HCT116 (cell line): ENCODE measurements around the gene WNT7B. TPM values are rescaled to one million over a fixed set of nuclear protein-coding genes. Genes with fewer than 3 reads are reported as not detected.

Experiments
- ATAC-seq: fragments of 200-7000 bp; cut with Tn5 transposase; 2 replicates; pipeline ENCODE4 v1.9.1; 2020; ENCODE audit warnings: mild to moderate bottlenecking, moderate library complexity
- BruUV-seq: library from RNA; stranded (reverse); fragments of 400-500 nt; replicated peaks from 2 replicates; lab custom pipeline; 2021; lab: Mats Ljungman, UMichigan
- CTCF ChIA-PET: fragments of 300-600 bp; sonication (Branson Sonifier 250); formaldehyde crosslinking; loops from one replicate; lab custom pipeline; 2021; ENCODE audit warnings: antibody characterized with exemption; lab: Charles Lee
- POLR2A ChIA-PET: fragments of 300-600, 350-600 bp; sonication (Branson Sonifier 250); formaldehyde crosslinking; loops from one replicate; lab custom pipeline; 2021; ENCODE audit warnings: antibody characterized with exemption; lab: Charles Lee
- RAD21 ChIA-PET, 2 experiments: fragments of 300-600 bp; sonication (Branson Sonifier 250); formaldehyde crosslinking; loops; one replicate each; lab custom pipeline; 2023; ENCODE audit warnings: low total read pairs in 2 of 2; ENCODE audit not compliant: uncharacterized antibody in 2 of 2, unreplicated experiment in 2 of 2, low non-redundant PET in 1 of 2; lab: Charles Lee
- DNase-seq: peaks from one replicate; pipeline ENCODE4 v3.0.0-alpha.2; 2010; ENCODE audit warnings: low read depth, low spot score
- H2AFZ ChIP-seq: fragments of 200-600 bp; shearing (Covaris generic), sonication (generic); 2 replicates; pipeline ENCODE4 v1.6.1; 2017; ENCODE audit warnings: low read depth, mixed run types, mixed read lengths, antibody characterized with exemption, low read length; ENCODE audit not compliant: poor library complexity, severe bottlenecking
- H3K27ac ChIP-seq: 2 replicates; pipeline ENCODE4 v1.5.1; 2012; ENCODE audit warnings: low read depth, low read length
- H3K27me3 ChIP-seq: fragments of 200-600 bp; sonication (generic); 2 replicates; pipeline ENCODE4 v1.6.1; 2016; ENCODE audit warnings: mixed run types, low read length, mixed read lengths; ENCODE audit not compliant: insufficient read depth
- H3K36me3 ChIP-seq, 2 experiments: fragments of 200-500 bp in 1 of 2; fragments of 200-600 bp in 1 of 2; sonication (Bioruptor generic) in 1 of 2; sonication (generic) in 1 of 2; 2 replicates each; pipeline versions ENCODE4 v1.5.1 to v1.6.1; 2014 to 2016; ENCODE audit warnings: low read length in 2 of 2, inconsistent platforms in 1 of 2, mixed read lengths in 1 of 2, mixed run types in 1 of 2; ENCODE audit not compliant: insufficient read depth in 2 of 2, control insufficient read depth in 1 of 2
- H3K4me1 ChIP-seq, 2 experiments: fragments of 200-600 bp in 1 of 2; sonication (generic) in 1 of 2; 2 replicates each; pipeline versions ENCODE4 v1.5.1 to v1.6.1; 2012 to 2017; ENCODE audit warnings: low read length in 2 of 2, inconsistent platforms in 1 of 2, mild to moderate bottlenecking in 1 of 2, mixed read lengths in 1 of 2, mixed run types in 1 of 2, moderate library complexity in 1 of 2; ENCODE audit not compliant: insufficient read depth in 2 of 2, control insufficient read depth in 1 of 2
- H3K4me2 ChIP-seq: fragments of 200-600 bp; sonication (generic); 2 replicates; pipeline ENCODE4 v1.6.1; 2017; ENCODE audit warnings: mixed run types, low read length, mixed read lengths
- H3K4me3 ChIP-seq, 2 experiments: fragments of 200-600 bp in 1 of 2; sonication (generic) in 1 of 2; replicated peaks in 1 of 2; 2 replicates each; pipeline ENCODE4 v1.5.1; 2011 to 2016; ENCODE audit warnings: low read length in 2 of 2, control low read depth in 1 of 2, low read depth in 1 of 2, mild to moderate bottlenecking in 1 of 2, mixed read lengths in 1 of 2, mixed run types in 1 of 2
- H3K79me2 ChIP-seq: fragments of 200-600 bp; sonication (generic); 2 replicates; pipeline ENCODE4 v1.6.1; 2017; ENCODE audit warnings: mild to moderate bottlenecking, mixed run types, low read length, moderate library complexity, mixed read lengths; ENCODE audit not compliant: insufficient read depth
- H3K9ac ChIP-seq: fragments of 200-600 bp; sonication (generic); 2 replicates; pipeline ENCODE4 v1.6.1; 2016; ENCODE audit warnings: low read length, mixed read lengths
- H3K9me2 ChIP-seq: fragments of 200-600 bp; sonication (generic), shearing (Covaris generic); 2 replicates; pipeline ENCODE4 v1.6.1; 2017; ENCODE audit warnings: mixed run types, mild to moderate bottlenecking, moderate library complexity; ENCODE audit not compliant: insufficient read depth
- H3K9me3 ChIP-seq, 2 experiments: fragments of 200-500 bp in 1 of 2; fragments of 200-600 bp in 1 of 2; sonication (Bioruptor generic) in 1 of 2; sonication (generic) in 1 of 2; 2 replicates each; pipeline ENCODE4 v1.6.1; 2014 to 2017; ENCODE audit warnings: low read length in 2 of 2, mixed read lengths in 2 of 2, inconsistent platforms in 1 of 2, low read depth in 1 of 2, mild to moderate bottlenecking in 1 of 2, mixed run types in 1 of 2, moderate library complexity in 1 of 2; ENCODE audit not compliant: control insufficient read depth in 1 of 2, insufficient read depth in 1 of 2
- H4K20me1 ChIP-seq: fragments of 200-600 bp; sonication (generic), shearing (Covaris generic); 2 replicates; pipeline ENCODE4 v1.6.1; 2017; ENCODE audit warnings: mixed run types, mild to moderate bottlenecking, moderate library complexity; ENCODE audit not compliant: insufficient read depth
- CBX3 ChIP-seq: IDR thresholded peaks from 2 replicates; pipeline ENCODE4 v1.6.1; 2012; ENCODE audit warnings: low read depth
- CEBPB ChIP-seq: IDR thresholded peaks from 2 replicates; pipeline ENCODE4 v1.6.1; 2012; ENCODE audit warnings: low read depth
- ELF1 ChIP-seq: IDR thresholded peaks from 2 replicates; pipeline ENCODE4 v1.6.1; 2012; ENCODE audit warnings: low read depth, borderline replicate concordance
- EZH2 ChIP-seq: fragments of 200-600 bp; sonication (generic); IDR thresholded peaks from 2 replicates; pipeline ENCODE4 v1.6.1; 2017; ENCODE audit warnings: antibody characterized with exemption, mixed run types
- EZH2phosphoT487 ChIP-seq: fragments of 200-600 bp; IDR thresholded peaks from 2 replicates; pipeline ENCODE4 v1.6.1; 2018; ENCODE audit warnings: antibody characterized with exemption, borderline replicate concordance
- FOSL1 ChIP-seq: IDR thresholded peaks from 2 replicates; pipeline ENCODE4 v1.6.1; 2012; ENCODE audit warnings: low read depth
- JUND ChIP-seq: IDR thresholded peaks from 2 replicates; pipeline ENCODE4 v1.6.1; 2012
- POLR2A ChIP-seq: IDR thresholded peaks from 2 replicates; pipeline ENCODE4 v1.7.0; 2011; ENCODE audit warnings: borderline replicate concordance; ENCODE audit not compliant: insufficient read depth, insufficient read length; ENCODE audit errors: extremely low read depth
- POLR2AphosphoS5 ChIP-seq: IDR thresholded peaks from 2 replicates; pipeline ENCODE4 v1.6.1; 2011; ENCODE audit warnings: mild to moderate bottlenecking, low read depth, low read length, moderate library complexity
- RAD21 ChIP-seq: IDR thresholded peaks from 2 replicates; pipeline ENCODE4 v1.6.1; 2012; ENCODE audit warnings: low read depth, mild to moderate bottlenecking
- SIN3A ChIP-seq: IDR thresholded peaks from 2 replicates; pipeline ENCODE4 v1.6.1; 2012; ENCODE audit warnings: low read depth
- SP1 ChIP-seq: IDR thresholded peaks from 2 replicates; pipeline ENCODE4 v1.6.1; 2012; ENCODE audit warnings: low read depth
- SRF ChIP-seq: IDR thresholded peaks from 2 replicates; pipeline ENCODE4 v1.6.1; 2012; ENCODE audit warnings: low read depth
- TCF7L2 ChIP-seq: IDR thresholded peaks from 2 replicates; pipeline ENCODE4 v1.7.0; 2011; ENCODE audit warnings: borderline replicate concordance, inconsistent platforms; ENCODE audit not compliant: insufficient read depth, insufficient read length; ENCODE audit errors: extremely low read depth
- YY1 ChIP-seq: IDR thresholded peaks from 2 replicates; pipeline ENCODE4 v1.6.1; 2011; ENCODE audit warnings: low read length, low read depth, moderate library complexity, mild to moderate bottlenecking; ENCODE audit not compliant: insufficient replicate concordance; ENCODE audit errors: extremely low read depth
- ZFX ChIP-seq: fragments of 450-650 bp; IDR thresholded peaks from 2 replicates; pipeline ENCODE4 v1.6.1; 2017
- intact Hi-C: fragments of 100-400 bp; cut with micrococcal nuclease; formaldehyde crosslinking; loops from 2 replicates; pipeline ENCODE4 v1.10.0; 2022
- total RNA-seq: library from RNA; stranded (reverse); gene quantifications from one replicate; pipeline ENCODE4 v1.2.1, GENCODE V29; 2021; ENCODE audit not compliant: unreplicated experiment
- TF ChIP-seq, protein P1 (sequence below): IDR thresholded peaks from 2 replicates; pipeline ENCODE4 v1.6.1; 2012; ENCODE audit warnings: low read depth
- TF ChIP-seq, protein P2 (sequence below): IDR thresholded peaks from 2 replicates; pipeline ENCODE4 v1.6.1; 2012
- TF ChIP-seq, protein P3 (sequence below): IDR thresholded peaks from 2 replicates; pipeline ENCODE4 v1.6.1; 2011; ENCODE audit warnings: mild to moderate bottlenecking, low read length, moderate library complexity; ENCODE audit not compliant: insufficient replicate concordance; ENCODE audit errors: extremely low read depth
- TF ChIP-seq, protein P4 (sequence below): IDR thresholded peaks from 2 replicates; pipeline ENCODE4 v1.6.1; 2012

WNT7B gene
- total RNA-seq, 1 experiment from 2014 or later, result 10.5 TPM

DNA sequence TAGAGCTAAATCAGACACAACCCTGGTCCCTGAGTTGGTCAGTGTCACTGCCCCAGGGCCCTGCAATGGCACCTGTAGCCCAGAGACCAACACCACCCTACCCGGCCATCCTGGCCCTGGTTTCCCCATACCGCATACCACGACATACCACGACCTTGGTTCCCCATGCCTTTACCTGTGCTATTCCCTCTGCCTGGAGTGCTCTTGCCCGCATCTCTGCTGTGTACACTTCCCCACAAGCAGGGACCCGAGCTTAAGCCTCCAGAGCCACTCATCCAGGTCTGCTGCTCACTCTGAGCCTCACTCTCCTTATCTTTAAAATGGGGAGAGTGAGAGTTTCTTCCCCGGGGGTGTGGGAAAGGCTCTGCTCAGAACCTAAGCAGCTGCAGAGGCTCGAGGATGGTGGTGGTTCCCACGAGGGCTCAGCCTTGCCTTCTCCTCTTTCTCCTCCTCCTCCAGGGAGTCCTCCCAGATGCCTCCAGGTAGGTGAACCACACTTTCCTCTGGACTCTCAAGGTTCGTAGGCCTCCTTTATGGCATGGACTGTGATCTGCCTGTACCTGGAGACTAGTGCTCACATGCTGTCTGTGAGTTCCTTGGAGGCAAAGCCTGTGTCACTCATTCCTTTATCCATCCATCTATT lies 48.1 kb downstream of the WNT7B start:
- Histone ChIP-seq H3K4me3 (no peak overlapping the region), H2AFZ (no peak overlapping the region), H3K4me2 (no peak overlapping the region), H4K20me1 (no peaks in the 10 kb centered on the region), H3K9ac (no peak overlapping the region), H3K4me1 (peaks cover 3 to 24% of the 10 kb centered on the region in 2 experiments), H3K9me2 (no peaks in the 10 kb centered on the region), H3K36me3 (no peaks in the 10 kb centered on the region), H3K27ac (no peak overlapping the region), H3K9me3 (no peaks in the 10 kb centered on the region), H3K79me2 (no peaks in the 10 kb centered on the region), H3K27me3 (peaks cover 9% of the 10 kb centered on the region; the same call in 1 of the 2 replicates)
- ATAC-seq, result no peak
- RAD21 ChIA-PET, result no interaction called here
- no peak for DNase-seq
- intact Hi-C loops, result no loop called here
- no peak for TF ChIP-seq EZH2
- TF ChIP-seq SP1, result no peak
- TF ChIP-seq, protein P1, sequence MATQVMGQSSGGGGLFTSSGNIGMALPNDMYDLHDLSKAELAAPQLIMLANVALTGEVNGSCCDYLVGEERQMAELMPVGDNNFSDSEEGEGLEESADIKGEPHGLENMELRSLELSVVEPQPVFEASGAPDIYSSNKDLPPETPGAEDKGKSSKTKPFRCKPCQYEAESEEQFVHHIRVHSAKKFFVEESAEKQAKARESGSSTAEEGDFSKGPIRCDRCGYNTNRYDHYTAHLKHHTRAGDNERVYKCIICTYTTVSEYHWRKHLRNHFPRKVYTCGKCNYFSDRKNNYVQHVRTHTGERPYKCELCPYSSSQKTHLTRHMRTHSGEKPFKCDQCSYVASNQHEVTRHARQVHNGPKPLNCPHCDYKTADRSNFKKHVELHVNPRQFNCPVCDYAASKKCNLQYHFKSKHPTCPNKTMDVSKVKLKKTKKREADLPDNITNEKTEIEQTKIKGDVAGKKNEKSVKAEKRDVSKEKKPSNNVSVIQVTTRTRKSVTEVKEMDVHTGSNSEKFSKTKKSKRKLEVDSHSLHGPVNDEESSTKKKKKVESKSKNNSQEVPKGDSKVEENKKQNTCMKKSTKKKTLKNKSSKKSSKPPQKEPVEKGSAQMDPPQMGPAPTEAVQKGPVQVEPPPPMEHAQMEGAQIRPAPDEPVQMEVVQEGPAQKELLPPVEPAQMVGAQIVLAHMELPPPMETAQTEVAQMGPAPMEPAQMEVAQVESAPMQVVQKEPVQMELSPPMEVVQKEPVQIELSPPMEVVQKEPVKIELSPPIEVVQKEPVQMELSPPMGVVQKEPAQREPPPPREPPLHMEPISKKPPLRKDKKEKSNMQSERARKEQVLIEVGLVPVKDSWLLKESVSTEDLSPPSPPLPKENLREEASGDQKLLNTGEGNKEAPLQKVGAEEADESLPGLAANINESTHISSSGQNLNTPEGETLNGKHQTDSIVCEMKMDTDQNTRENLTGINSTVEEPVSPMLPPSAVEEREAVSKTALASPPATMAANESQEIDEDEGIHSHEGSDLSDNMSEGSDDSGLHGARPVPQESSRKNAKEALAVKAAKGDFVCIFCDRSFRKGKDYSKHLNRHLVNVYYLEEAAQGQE, result no peak
- no peak for TF ChIP-seq YY1
- no peak for TF ChIP-seq POLR2A
- TF ChIP-seq, protein P2, sequence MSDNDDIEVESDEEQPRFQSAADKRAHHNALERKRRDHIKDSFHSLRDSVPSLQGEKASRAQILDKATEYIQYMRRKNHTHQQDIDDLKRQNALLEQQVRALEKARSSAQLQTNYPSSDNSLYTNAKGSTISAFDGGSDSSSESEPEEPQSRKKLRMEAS, result no peak
- TF ChIP-seq TCF7L2, result no peak
- no peak for TF ChIP-seq FOSL1
- no peak for TF ChIP-seq SIN3A
- TF ChIP-seq CBX3, result no peak
- TF ChIP-seq ZFX, result no peak
- no peak for TF ChIP-seq CEBPB
- no peak for TF ChIP-seq RAD21
- no peak for TF ChIP-seq POLR2AphosphoS5
- no peak for TF ChIP-seq SRF
- no peak for TF ChIP-seq EZH2phosphoT487
- TF ChIP-seq JUND, result no peak
- no peak for TF ChIP-seq ELF1
- TF ChIP-seq, protein P3, sequence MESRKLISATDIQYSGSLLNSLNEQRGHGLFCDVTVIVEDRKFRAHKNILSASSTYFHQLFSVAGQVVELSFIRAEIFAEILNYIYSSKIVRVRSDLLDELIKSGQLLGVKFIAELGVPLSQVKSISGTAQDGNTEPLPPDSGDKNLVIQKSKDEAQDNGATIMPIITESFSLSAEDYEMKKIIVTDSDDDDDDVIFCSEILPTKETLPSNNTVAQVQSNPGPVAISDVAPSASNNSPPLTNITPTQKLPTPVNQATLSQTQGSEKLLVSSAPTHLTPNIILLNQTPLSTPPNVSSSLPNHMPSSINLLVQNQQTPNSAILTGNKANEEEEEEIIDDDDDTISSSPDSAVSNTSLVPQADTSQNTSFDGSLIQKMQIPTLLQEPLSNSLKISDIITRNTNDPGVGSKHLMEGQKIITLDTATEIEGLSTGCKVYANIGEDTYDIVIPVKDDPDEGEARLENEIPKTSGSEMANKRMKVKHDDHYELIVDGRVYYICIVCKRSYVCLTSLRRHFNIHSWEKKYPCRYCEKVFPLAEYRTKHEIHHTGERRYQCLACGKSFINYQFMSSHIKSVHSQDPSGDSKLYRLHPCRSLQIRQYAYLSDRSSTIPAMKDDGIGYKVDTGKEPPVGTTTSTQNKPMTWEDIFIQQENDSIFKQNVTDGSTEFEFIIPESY, result no peak
- TF ChIP-seq, protein P4, sequence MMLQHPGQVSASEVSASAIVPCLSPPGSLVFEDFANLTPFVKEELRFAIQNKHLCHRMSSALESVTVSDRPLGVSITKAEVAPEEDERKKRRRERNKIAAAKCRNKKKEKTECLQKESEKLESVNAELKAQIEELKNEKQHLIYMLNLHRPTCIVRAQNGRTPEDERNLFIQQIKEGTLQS, result no peak
- POLR2A ChIA-PET, result no interaction called here
- CTCF ChIA-PET, result no interaction called here
- no TSS peak for BruUV-seq
